Activated T-helper 1 cell treated with anti-CD3 and anti-CD28 coated beads, Interleukin-12 subunit alpha, Interleukin-12 subunit beta, Interleukin-2, Interleukin-4 antibody, amounts not matched to agents 30 ng/mL and 10 ng/mL and 1 ng/mL, durations not matched to agents 14 hours and 24 hours and 36 hours (primary cell): ENCODE measurements around the gene TYMP. TPM values are rescaled to one million over a fixed set of nuclear protein-coding genes. Genes with fewer than 3 reads are reported as not detected.

Experiments used
- DNase-seq: peaks from one replicate; pipeline ENCODE4 v3.0.0; 2021; ENCODE audit warnings: low spot score
- H3K27ac Mint-ChIP-seq: one replicate; pipeline ENCODE4 v1.8.0; 2021; ENCODE audit warnings: mild to moderate bottlenecking, mixed read lengths
- H3K27me3 Mint-ChIP-seq: one replicate; pipeline ENCODE4 v1.8.0; 2022; ENCODE audit warnings: mild to moderate bottlenecking, moderate library complexity, mixed read lengths; ENCODE audit not compliant: insufficient read depth
- H3K36me3 Mint-ChIP-seq: one replicate; pipeline ENCODE4 v1.8.0; 2021; ENCODE audit warnings: low read depth, mixed read lengths
- H3K4me1 Mint-ChIP-seq: one replicate; pipeline ENCODE4 v1.8.0; 2021; ENCODE audit warnings: low read depth, mixed read lengths
- H3K4me3 Mint-ChIP-seq: one replicate; pipeline ENCODE4 v1.8.0; 2021; ENCODE audit warnings: mild to moderate bottlenecking, moderate library complexity, mixed read lengths
- H3K9me3 Mint-ChIP-seq: one replicate; pipeline ENCODE4 v1.8.0; 2021; ENCODE audit warnings: mixed read lengths
- intact Hi-C: fragments of 100-400 bp; cut with micrococcal nuclease; formaldehyde crosslinking; loops from one replicate; pipeline ENCODE4 v1.15.1; 2024
- total RNA-seq: library from RNA; stranded (reverse); gene quantifications from 2 replicates; pipeline ENCODE4 v1.2.3, GENCODE V29; 2022

The TYMP gene
- total RNA-seq, 1 donor from 2014 or later, result 57.2 TPM

- no peak for DNase-seq
- Mint-ChIP-seq H3K27ac (no peak overlapping the region), H3K4me1 (peaks cover 4% of the 10 kb centered on the region), H3K27me3 (peaks cover 16% of the 10 kb centered on the region), H3K9me3 (no peaks in the 10 kb centered on the region), H3K36me3 (no peaks in the 10 kb centered on the region), H3K4me3 (peak overlapping the region; percentile 53)
- intact Hi-C loops, result no loop called here
Measured at GRCh38 chr22:50483556-50483955, 46.3 kb downstream of the TYMP start.

GRCh38 chr22:50483106-50483505, 46.7 kb downstream of the TYMP start:
- peak overlapping the region; percentile 53 for H3K4me3 Mint-ChIP-seq
- no peak overlapping the region for H3K27ac Mint-ChIP-seq
- intact Hi-C loops, result no loop called here
- H3K4me1 Mint-ChIP-seq, result peaks cover 4% of the 10 kb centered on the region
- H3K36me3 Mint-ChIP-seq, result no peaks in the 10 kb centered on the region
- H3K27me3 Mint-ChIP-seq, result peaks cover 18% of the 10 kb centered on the region
- H3K9me3 Mint-ChIP-seq, result no peaks in the 10 kb centered on the region
- no peak for DNase-seq

GRCh38 chr22:50482107-50483074, 47.4 kb downstream of the TYMP start:
- peaks cover 18% of the 10 kb centered on the region for H3K27me3 Mint-ChIP-seq
- peak overlapping the region; percentile 83 for H3K4me3 Mint-ChIP-seq
- no peak overlapping the region for H3K27ac Mint-ChIP-seq
- H3K4me1 Mint-ChIP-seq, result peaks cover 4% of the 10 kb centered on the region
- no peaks in the 10 kb centered on the region for H3K36me3 Mint-ChIP-seq
- intact Hi-C loops, result no loop called here
- no peaks in the 10 kb centered on the region for H3K9me3 Mint-ChIP-seq
- no peak for DNase-seq

- H3K27me3 Mint-ChIP-seq, result peaks cover 21% of the 10 kb centered on the region
Measured at GRCh38 chr22:50481440-50482106, 48.2 kb downstream of the TYMP start, which contains the start of gene ADM2. ADM2 (plus strand) TSS chr22:50481543; CDS start chr22:50481848, 305 bp downstream.

GRCh38 chr22:50481045-50481439, 48.8 kb downstream of the TYMP start:
- Mint-ChIP-seq H3K4me1 (peaks cover 4% of the 10 kb centered on the region), H3K9me3 (no peaks in the 10 kb centered on the region), H3K36me3 (no peaks in the 10 kb centered on the region), H3K27ac (no peak overlapping the region), H3K4me3 (peak overlapping the region; percentile 72), H3K27me3 (peaks cover 21% of the 10 kb centered on the region)
- intact Hi-C loops, result loop anchor here (1.0 kb wide), 1 partner anchor 26 kb away; the partner anchor contains the start of gene LMF2
- DNase-seq, result no peak

More at GRCh38 chr22:50481440-50482106, 48.2 kb downstream of the TYMP start, which contains the start of gene ADM2:
- H3K4me1 Mint-ChIP-seq, result peaks cover 4% of the 10 kb centered on the region
- H3K27ac Mint-ChIP-seq, result no peak within 1 kb of the TSS
- no peaks in the 10 kb centered on the region for H3K9me3 Mint-ChIP-seq
- intact Hi-C loops, result loop anchor here (1.0 kb wide), 1 partner anchor 26 kb away; the partner anchor contains the start of gene LMF2
- peak; percentile 73 for DNase-seq
- no peaks in the 10 kb centered on the region for H3K36me3 Mint-ChIP-seq
- H3K4me3 Mint-ChIP-seq, result peak within 1 kb of the TSS; percentile 83

GRCh38 chr22:50479721-50480120, 50.1 kb downstream of the TYMP start:
- H3K4me1 Mint-ChIP-seq, result peaks cover 4% of the 10 kb centered on the region
- no peaks in the 10 kb centered on the region for H3K9me3 Mint-ChIP-seq
- no peaks in the 10 kb centered on the region for H3K36me3 Mint-ChIP-seq
- H3K27me3 Mint-ChIP-seq, result peaks cover 21% of the 10 kb centered on the region
- no peak overlapping the region for H3K27ac Mint-ChIP-seq
- intact Hi-C loops, result loop anchor here (10.0 kb wide), 1 partner anchor 235 kb away; the partner anchor contains the start of gene TUBGCP6
- peak overlapping the region; percentile 72 for H3K4me3 Mint-ChIP-seq
- no peak for DNase-seq

- Mint-ChIP-seq H3K27ac (no peak overlapping the region), H3K4me1 (peaks cover 17% of the 10 kb centered on the region), H3K9me3 (no peaks in the 10 kb centered on the region), H3K36me3 (no peaks in the 10 kb centered on the region), H3K4me3 (no peak overlapping the region), H3K27me3 (peaks cover 21% of the 10 kb centered on the region)
- intact Hi-C loops, result loop anchor here (10.0 kb wide), 1 partner anchor 233 kb away; the partner anchor contains the start of gene TUBGCP6
- DNase-seq, result no peak
Measured at GRCh38 chr22:50477923-50478322, 51.9 kb downstream of the TYMP start.

- intact Hi-C loops, result loop anchor here (10.0 kb wide), 1 partner anchor 232 kb away; the partner anchor contains the start of gene TUBGCP6
- H3K27me3 Mint-ChIP-seq, result peaks cover 21% of the 10 kb centered on the region
- H3K36me3 Mint-ChIP-seq, result no peaks in the 10 kb centered on the region
- H3K9me3 Mint-ChIP-seq, result no peaks in the 10 kb centered on the region
- H3K27ac Mint-ChIP-seq, result peak overlapping the region; percentile 63
- no peak for DNase-seq
- H3K4me3 Mint-ChIP-seq, result peak overlapping the region; percentile 57
- peaks cover 27% of the 10 kb centered on the region for H3K4me1 Mint-ChIP-seq
Measured at GRCh38 chr22:50476868-50477267, 52.9 kb downstream of the TYMP start.

Other genes with a start within 250 kb of the TYMP start
- 8.9 and 10.2 TPM in 2 replicates for gene PLXNB2, start 222.4 kb downstream of the TYMP start, total RNA-seq
- 1.7 and 2.2 TPM in 2 replicates for gene DENND6B, start 203.0 kb downstream of the TYMP start, total RNA-seq
- gene PPP6R2, start 186.7 kb downstream of the TYMP start, total RNA-seq, result 46.0 and 48.5 TPM in 2 replicates
- 113 and 116 TPM in 2 replicates for gene SBF1, start 55.0 kb downstream of the TYMP start, total RNA-seq
- gene ADM2, start 48.5 kb downstream of the TYMP start, total RNA-seq, result 4.2 and 4.9 TPM in 2 replicates
- gene MIOX, start 43.2 kb downstream of the TYMP start, total RNA-seq, result 0.29 TPM in 1 of 2 replicates, not detected in the other
- 79.5 and 81.2 TPM in 2 replicates for gene LMF2, start 22.3 kb downstream of the TYMP start, total RNA-seq
- 133 and 134 TPM in 2 replicates for gene NCAPH2, start 21.8 kb downstream of the TYMP start, total RNA-seq
- gene SCO2, start 4.4 kb downstream of the TYMP start, total RNA-seq, result 8.7 and 14.8 TPM in 2 replicates
- gene KLHDC7B, start 15.9 kb upstream of the TYMP start, total RNA-seq, result 5.5 TPM in 2 replicates
- gene SYCE3, start 32.9 kb upstream of the TYMP start, total RNA-seq, result 0.83 TPM in 1 of 2 replicates, not detected in the other
- gene CPT1B, start 48.4 kb upstream of the TYMP start, total RNA-seq, result 65.6 and 68.2 TPM in 2 replicates
- 81.0 and 88.7 TPM in 2 replicates for gene CHKB, start 52.8 kb upstream of the TYMP start, total RNA-seq
- gene MAPK8IP2, start 70.8 kb upstream of the TYMP start, total RNA-seq, result 0.08 and 0.17 TPM in 2 replicates
- 26.2 and 27.3 TPM in 2 replicates for gene ARSA, start 98.1 kb upstream of the TYMP start, total RNA-seq
- 0.05 and 0.10 TPM in 2 replicates for gene SHANK3, start 142.8 kb upstream of the TYMP start, total RNA-seq
- not detected in 2 replicates for gene ACR, start 208.2 kb upstream of the TYMP start, total RNA-seq